Spleen (tissue), 13 donors: ENCODE data around the gene C10orf90. TPM values are rescaled to one million over a fixed set of nuclear protein-coding genes. Genes with fewer than 3 reads are reported as not detected.

Experiments used
- DNase-seq: peaks from one replicate; pipeline ENCODE4 v3.0.0-alpha.2; 2020
- H3K27ac ChIP-seq, 8 donors: fragments of 200-600 bp; sonication (generic) in 7 of 8; 1 replicate in 4 of 8; 2 replicates in 4 of 8; pipeline versions ENCODE4 v1.5.0 to v1.8.0; 2016 to 2021; ENCODE audit warnings: inconsistent platforms in 4 of 8, mild to moderate bottlenecking in 4 of 8, moderate library complexity in 1 of 8
- H3K27me3 ChIP-seq, 7 donors: fragments of 200-600 bp; sonication (generic) in 6 of 7; replicated peaks in 1 of 7; 1 replicate in 4 of 7; 2 replicates in 3 of 7; pipeline versions ENCODE4 v1.5.0 to v1.8.0; 2016 to 2021; ENCODE audit warnings: inconsistent platforms in 3 of 7, mild to moderate bottlenecking in 1 of 7
- H3K36me3 ChIP-seq, 6 donors: fragments of 200-600 bp; sonication (generic) in 5 of 6; 1 replicate in 4 of 6; 2 replicates in 2 of 6; pipeline versions ENCODE4 v1.5.0 to v1.8.0; 2016 to 2021; ENCODE audit warnings: inconsistent platforms in 2 of 6
- H3K4me1 ChIP-seq, 6 donors: fragments of 200-600 bp; sonication (generic) in 5 of 6; 1 replicate in 3 of 6; 2 replicates in 3 of 6; pipeline versions ENCODE4 v1.5.0 to v1.8.0; 2016 to 2021; ENCODE audit warnings: inconsistent platforms in 3 of 6
- H3K4me3 ChIP-seq, 8 donors: fragments of 200-600 bp; sonication (generic) in 7 of 8; 1 replicate in 4 of 8; 2 replicates in 4 of 8; pipeline versions ENCODE4 v1.5.0 to v1.8.0; 2016 to 2021; ENCODE audit warnings: inconsistent platforms in 4 of 8, mild to moderate bottlenecking in 4 of 8, moderate library complexity in 2 of 8
- H3K9me3 ChIP-seq, 8 donors: fragments of 200-600 bp; sonication (generic) in 7 of 8; 1 replicate in 4 of 8; 2 replicates in 4 of 8; pipeline versions ENCODE4 v1.5.0 to v1.8.0; 2016 to 2021; ENCODE audit warnings: inconsistent platforms in 4 of 8
- CTCF ChIP-seq, 11 experiments: fragments of 200-600 bp in 7 of 11; fragments of 450-650 bp in 4 of 11; sonication (generic) in 4 of 11; IDR thresholded peaks in 8 of 11; conservative IDR thresholded peaks in 3 of 11; 1 replicate in 7 of 11; 2 replicates in 4 of 11; pipeline versions ENCODE4 v1.4.0 to v1.8.0; 2016 to 2021; ENCODE audit warnings: antibody characterized with exemption in 11 of 11, inconsistent platforms in 4 of 11, mild to moderate bottlenecking in 1 of 11
- POLR2A ChIP-seq, 3 donors: fragments of 450-650 bp; IDR thresholded peaks; one replicate each; pipeline ENCODE4 v1.5.1; 2017; ENCODE audit warnings: antibody characterized with exemption in 3 of 3, mild to moderate bottlenecking in 1 of 3
- POLR2AphosphoS5 ChIP-seq, 3 donors: sonication (generic); formaldehyde crosslinking; IDR thresholded peaks; one replicate each; pipeline ENCODE4 v1.5.1; 2017; ENCODE audit warnings: antibody characterized with exemption in 3 of 3
- WGBS, 5 donors: extraction: QIAGEN DNeasy Blood & Tissue Kit in 3 of 5; methylation state at CpG; one replicate each; pipeline versions ENCODE4 v1.1.5 to v1.1.7; 2013 to 2018; 5-methylcytosine and 5-hydroxymethylcytosine counted together
- intact Hi-C: fragments of 100-400 bp; cut with DNase I; formaldehyde crosslinking; loops from one replicate; pipeline ENCODE4 v1.15.0; 2023; ENCODE audit warnings: low total_unique reads
- long read RNA-seq, 2 donors: transcript quantifications; one replicate each; lab custom pipeline, GENCODE V29; 2026
- polyA plus RNA-seq, 3 donors: library from polyadenylated mRNA; stranded (reverse); fragments of 200-250 nt; gene quantifications; one replicate each; pipeline ENCODE4 v1.2.1, GENCODE V29; 2013
- total RNA-seq, 7 donors: library from RNA; depleted of rRNA in 3 of 7; stranded (reverse); fragments of >200 nt in 3 of 7; fragmentation: NEBNext Ultra II Directional in 4 of 7; extraction: Animal tissue kit (Norgen Biotek cat#: 25700) in 4 of 7; gene quantifications; one replicate each; pipeline versions ENCODE4 v1.1.0 to v1.2.1, GENCODE V29; 2016 to 2021
- donor health status: healthy with polysubstance abuse.
- donor health status: DM: no; HTN: no; CAD: no; lungs with moderate emphysema.
- donor health status: DM: no; HTN: no; CAD: no.
- donor health status: Bipolar disorder and iron deficiency.
- donor health status: healthy.
- donor health status: DM: no; HTN: no; CAD: no.
- donor health status: DM: yes; HTN: yes; CAD: no.

Gene C10orf90
- not detected for total RNA-seq
- under 1 TPM in 2 of 3 donors, not detected in 1; 0.05 to 0.06 TPM for polyA plus RNA-seq
- long read RNA-seq, donor 1 = 0 reads
- long read RNA-seq, donor 2 = 0 reads

- WGBS, 5 donors = 74 to 86% (median 79%) methylated on average over 12 of the region's 12 CpGs
- intact Hi-C loops = no loop called here
- Histone ChIP-seq H3K27me3 (peaks cover 0 to 11% (median 0%) of the 10 kb centered on the region in 7 donors), H3K9me3 (no peaks in the 10 kb centered on the region), H3K36me3 (no peaks in the 10 kb centered on the region), H3K4me1 (no peaks in the 10 kb centered on the region), H3K4me3 (no peak within 1 kb of the TSS), H3K27ac (no peak within 1 kb of the TSS)
- no peak for DNase-seq
- no peak for TF ChIP-seq POLR2A (IDR thresholded peaks at IDR 0.05)
- TF ChIP-seq CTCF (IDR thresholded peaks at IDR 0.05 in 8 of 11, conservative IDR thresholded peaks at IDR 0.05 in 3 of 11) = no peak
- TF ChIP-seq POLR2AphosphoS5 (IDR thresholded peaks at IDR 0.05) = no peak
Observed at GRCh38 chr10:126670056-126670894, at the start of gene C10orf90. C10orf90 (minus strand) TSS chr10:126670693; CDS start chr10:126670480, 213 bp downstream.

GRCh38 chr10:126716366-126716765, 45.9 kb upstream of the C10orf90 start:
- TF ChIP-seq POLR2AphosphoS5 (IDR thresholded peaks at IDR 0.05) (no peak), POLR2A (IDR thresholded peaks at IDR 0.05) (no peak), CTCF (IDR thresholded peaks at IDR 0.05 in 8 of 11, conservative IDR thresholded peaks at IDR 0.05 in 3 of 11) (no peak)
- intact Hi-C loops = no loop called here
- 69 to 100% (median 88%) methylated on average over 1 of the region's 1 CpG for WGBS, 5 donors

GRCh38 chr10:126713594-126713993, 43.1 kb upstream of the C10orf90 start:
- no peaks in the 10 kb centered on the region for H3K4me1 ChIP-seq
- H3K9me3 ChIP-seq = peaks cover 0 to 10% (median 0%) of the 10 kb centered on the region in 8 donors
- intact Hi-C loops = no loop called here
- H3K36me3 ChIP-seq = no peaks in the 10 kb centered on the region
- DNase-seq = no peak
- H3K27me3 ChIP-seq = no peaks in the 10 kb centered on the region
- TF ChIP-seq POLR2A (IDR thresholded peaks at IDR 0.05) (no peak), POLR2AphosphoS5 (IDR thresholded peaks at IDR 0.05) (no peak), CTCF (IDR thresholded peaks at IDR 0.05 in 8 of 11, conservative IDR thresholded peaks at IDR 0.05 in 3 of 11) (no peak)
- H3K27ac ChIP-seq = no peak overlapping the region
- WGBS, 5 donors = 67 to 85% (median 81%) methylated on average over 4 to 7 of the region's 7 CpGs
- H3K4me3 ChIP-seq = no peak overlapping the region

More at GRCh38 chr10:126716366-126716765, 45.9 kb upstream of the C10orf90 start:
- no peak for DNase-seq
- H3K4me3 ChIP-seq = no peak overlapping the region
- H3K36me3 ChIP-seq = no peaks in the 10 kb centered on the region
- no peaks in the 10 kb centered on the region for H3K9me3 ChIP-seq
- H3K27me3 ChIP-seq = no peaks in the 10 kb centered on the region
- no peak overlapping the region for H3K27ac ChIP-seq
- no peaks in the 10 kb centered on the region for H3K4me1 ChIP-seq

- intact Hi-C loops = no loop called here
- Histone ChIP-seq H3K27me3 (no peaks in the 10 kb centered on the region), H3K4me1 (no peaks in the 10 kb centered on the region), H3K4me3 (no peak overlapping the region), H3K36me3 (no peaks in the 10 kb centered on the region), H3K27ac (no peak overlapping the region), H3K9me3 (peaks cover 0 to 10% (median 0%) of the 10 kb centered on the region in 8 donors)
- TF ChIP-seq CTCF (IDR thresholded peaks at IDR 0.05 in 8 of 11, conservative IDR thresholded peaks at IDR 0.05 in 3 of 11) (no peak), POLR2AphosphoS5 (IDR thresholded peaks at IDR 0.05) (no peak), POLR2A (IDR thresholded peaks at IDR 0.05) (no peak)
- DNase-seq = no peak
- WGBS, 5 donors = 74 to 88% (median 78%) methylated on average over 6 of the region's 6 CpGs
Observed at GRCh38 chr10:126712681-126713080, 42.2 kb upstream of the C10orf90 start.
